ENCODE results near the gene SEPTIN2. TPM values are rescaled to one million over a fixed set of nuclear protein-coding genes. Genes with fewer than 3 reads are reported as not detected.

SEPTIN2 gene
- total RNA-seq, 1 donor from 2014 or later, result 552 TPM

DNA sequence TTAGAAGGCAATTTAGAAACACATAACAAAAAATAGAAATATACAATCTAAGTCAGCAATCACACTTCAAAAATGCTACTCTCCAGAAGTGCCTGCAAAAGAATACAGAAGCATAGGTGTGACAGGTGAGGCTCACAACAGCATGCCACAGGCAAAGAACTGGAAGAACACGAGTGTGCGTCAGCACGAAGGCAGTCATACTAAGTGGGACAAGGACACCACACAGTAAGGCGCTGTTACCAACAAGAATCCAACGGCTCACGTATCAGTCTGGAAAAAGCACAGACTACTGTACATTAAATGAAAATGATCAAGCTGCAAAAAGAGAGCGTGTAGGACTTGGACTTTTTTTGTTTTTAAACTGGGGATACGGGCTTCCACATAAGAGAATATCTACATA, 19.0 kb upstream of the SEPTIN2 start:
- H3K36me3 ChIP-seq (ENCODE audit: insufficient read depth, low read length), result no peaks in the 10 kb centered on the region
- peaks cover 8% of the 10 kb centered on the region for H3K36me3 Mint-ChIP-seq (ENCODE audit: low read depth, unreplicated experiment)
- H4K20me1 ChIP-seq (ENCODE audit: insufficient read depth, low read length), result peaks cover 87% of the 10 kb centered on the region
- no peak for TF ChIP-seq EZH2 (IDR thresholded peaks at IDR 0.05; ENCODE audit: insufficient read depth, low read length)
- FAIRE-seq (no peak), DNase-seq (ENCODE audit: low read depth) (no peak)
- no peaks in the 10 kb centered on the region for H3K9me3 Mint-ChIP-seq (ENCODE audit: unreplicated experiment)
- H3K9me3 ChIP-seq (ENCODE audit: insufficient read depth, low read depth, low read length), result no peaks in the 10 kb centered on the region
- H2AFZ ChIP-seq (ENCODE audit: low read depth, low read length), result no peak overlapping the region
- no peaks in the 10 kb centered on the region for H3K27me3 Mint-ChIP-seq (ENCODE audit: low read depth, unreplicated experiment)
- no peaks in the 10 kb centered on the region for H3K4me1 ChIP-seq (ENCODE audit: insufficient read depth, low read length)
- no peak overlapping the region for H3K4me3 ChIP-seq (ENCODE audit: insufficient read depth, low read depth, low read length)
- no peak overlapping the region for H3K27ac ChIP-seq (ENCODE audit: low read depth, low read length)
- H3K27ac Mint-ChIP-seq (ENCODE audit: unreplicated experiment), result no peak overlapping the region
- peaks cover 7% of the 10 kb centered on the region for H3K4me1 Mint-ChIP-seq (ENCODE audit: low read depth, unreplicated experiment)
- peaks cover 97% of the 10 kb centered on the region for H3K79me2 ChIP-seq (ENCODE audit: insufficient read depth, low read length)
- H3K9ac ChIP-seq (ENCODE audit: low read length), result no peak overlapping the region
- no peaks in the 10 kb centered on the region for H3K27me3 ChIP-seq (ENCODE audit: insufficient read depth, low read length)
- H3K4me2 ChIP-seq (ENCODE audit: low read length), result no peak overlapping the region
- H3K4me3 Mint-ChIP-seq (ENCODE audit: unreplicated experiment), result no peak overlapping the region

DNA sequence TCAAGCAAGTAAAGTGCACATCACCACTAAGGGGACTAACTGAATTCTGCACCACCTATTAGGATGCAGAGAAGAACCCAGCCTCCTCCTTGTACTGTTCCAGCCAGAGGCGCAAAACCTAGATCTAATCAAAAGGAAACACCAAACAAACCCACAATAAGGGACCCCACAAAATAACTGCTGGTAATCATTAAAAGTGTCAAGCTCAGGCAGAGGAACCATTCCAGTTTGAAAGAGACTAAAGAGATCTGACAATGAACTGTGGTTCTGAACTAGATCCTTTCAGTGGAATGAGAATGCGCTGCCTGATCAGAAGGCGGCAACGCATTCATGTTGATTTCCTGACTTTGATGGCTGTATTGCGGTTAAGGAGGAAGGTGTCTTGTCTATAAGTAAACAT, 17.1 kb upstream of the SEPTIN2 start:
- Histone ChIP-seq H3K9me3 (ENCODE audit: insufficient read depth, low read depth, low read length) (no peaks in the 10 kb centered on the region), H3K36me3 (ENCODE audit: insufficient read depth, low read length) (no peaks in the 10 kb centered on the region), H3K79me2 (ENCODE audit: insufficient read depth, low read length) (peaks cover 97% of the 10 kb centered on the region), H3K4me2 (ENCODE audit: low read length) (no peak overlapping the region), H3K4me1 (ENCODE audit: insufficient read depth, low read length) (no peaks in the 10 kb centered on the region), H3K27me3 (ENCODE audit: insufficient read depth, low read length) (no peaks in the 10 kb centered on the region), H3K9ac (ENCODE audit: low read length) (no peak overlapping the region), H3K4me3 (ENCODE audit: insufficient read depth, low read depth, low read length) (no peak overlapping the region), H3K27ac (ENCODE audit: low read depth, low read length) (no peak overlapping the region), H4K20me1 (ENCODE audit: insufficient read depth, low read length) (peaks cover 87% of the 10 kb centered on the region), H2AFZ (ENCODE audit: low read depth, low read length) (no peak overlapping the region)
- Mint-ChIP-seq H3K27ac (ENCODE audit: unreplicated experiment) (no peak overlapping the region), H3K4me3 (ENCODE audit: unreplicated experiment) (no peak overlapping the region), H3K27me3 (ENCODE audit: low read depth, unreplicated experiment) (no peaks in the 10 kb centered on the region), H3K36me3 (ENCODE audit: low read depth, unreplicated experiment) (peaks cover 8% of the 10 kb centered on the region), H3K9me3 (ENCODE audit: unreplicated experiment) (no peaks in the 10 kb centered on the region), H3K4me1 (ENCODE audit: low read depth, unreplicated experiment) (peaks cover 12% of the 10 kb centered on the region)
- TF ChIP-seq, protein P1, sequence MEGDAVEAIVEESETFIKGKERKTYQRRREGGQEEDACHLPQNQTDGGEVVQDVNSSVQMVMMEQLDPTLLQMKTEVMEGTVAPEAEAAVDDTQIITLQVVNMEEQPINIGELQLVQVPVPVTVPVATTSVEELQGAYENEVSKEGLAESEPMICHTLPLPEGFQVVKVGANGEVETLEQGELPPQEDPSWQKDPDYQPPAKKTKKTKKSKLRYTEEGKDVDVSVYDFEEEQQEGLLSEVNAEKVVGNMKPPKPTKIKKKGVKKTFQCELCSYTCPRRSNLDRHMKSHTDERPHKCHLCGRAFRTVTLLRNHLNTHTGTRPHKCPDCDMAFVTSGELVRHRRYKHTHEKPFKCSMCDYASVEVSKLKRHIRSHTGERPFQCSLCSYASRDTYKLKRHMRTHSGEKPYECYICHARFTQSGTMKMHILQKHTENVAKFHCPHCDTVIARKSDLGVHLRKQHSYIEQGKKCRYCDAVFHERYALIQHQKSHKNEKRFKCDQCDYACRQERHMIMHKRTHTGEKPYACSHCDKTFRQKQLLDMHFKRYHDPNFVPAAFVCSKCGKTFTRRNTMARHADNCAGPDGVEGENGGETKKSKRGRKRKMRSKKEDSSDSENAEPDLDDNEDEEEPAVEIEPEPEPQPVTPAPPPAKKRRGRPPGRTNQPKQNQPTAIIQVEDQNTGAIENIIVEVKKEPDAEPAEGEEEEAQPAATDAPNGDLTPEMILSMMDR (IDR thresholded peaks at IDR 0.05; ENCODE audit: insufficient read depth, low read depth, low read length), result no peak
- TF ChIP-seq EZH2 (IDR thresholded peaks at IDR 0.05; ENCODE audit: insufficient read depth, low read length), result no peak
- FAIRE-seq (no peak), DNase-seq (ENCODE audit: low read depth) (no peak)

DNA sequence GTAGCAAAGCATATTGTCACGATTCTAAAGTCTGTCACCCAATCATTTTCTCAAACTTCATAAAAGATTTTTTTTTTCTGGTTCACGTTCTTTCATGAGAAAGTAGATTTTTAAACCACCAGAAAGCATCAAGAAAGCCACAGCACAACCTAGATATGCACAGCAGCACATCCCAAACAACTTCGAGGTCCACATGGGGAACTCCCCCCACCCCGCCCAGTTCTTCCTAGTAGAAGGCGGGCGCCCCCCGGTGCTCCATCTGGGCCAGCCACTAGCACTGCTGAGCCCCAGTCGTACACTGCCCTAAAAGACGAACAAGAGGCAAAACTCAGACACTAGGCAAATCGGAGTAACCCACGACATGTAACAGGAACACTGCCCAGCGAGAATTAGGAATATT, 15.7 kb upstream of the SEPTIN2 start:
- Mint-ChIP-seq H3K27me3 (ENCODE audit: low read depth, unreplicated experiment) (no peaks in the 10 kb centered on the region), H3K27ac (ENCODE audit: unreplicated experiment) (no peak overlapping the region), H3K36me3 (ENCODE audit: low read depth, unreplicated experiment) (peaks cover 8% of the 10 kb centered on the region), H3K4me1 (ENCODE audit: low read depth, unreplicated experiment) (peaks cover 12% of the 10 kb centered on the region), H3K4me3 (ENCODE audit: unreplicated experiment) (no peak overlapping the region), H3K9me3 (ENCODE audit: unreplicated experiment) (no peaks in the 10 kb centered on the region)
- Histone ChIP-seq H3K9me3 (ENCODE audit: insufficient read depth, low read depth, low read length) (no peaks in the 10 kb centered on the region), H3K9ac (ENCODE audit: low read length) (no peak overlapping the region), H3K4me2 (ENCODE audit: low read length) (no peak overlapping the region), H2AFZ (ENCODE audit: low read depth, low read length) (no peak overlapping the region), H3K4me3 (ENCODE audit: insufficient read depth, low read depth, low read length) (no peak overlapping the region), H3K79me2 (ENCODE audit: insufficient read depth, low read length) (peaks cover 98% of the 10 kb centered on the region), H3K4me1 (ENCODE audit: insufficient read depth, low read length) (no peaks in the 10 kb centered on the region), H4K20me1 (ENCODE audit: insufficient read depth, low read length) (peaks cover 87% of the 10 kb centered on the region), H3K27me3 (ENCODE audit: insufficient read depth, low read length) (no peaks in the 10 kb centered on the region), H3K27ac (ENCODE audit: low read depth, low read length) (no peak overlapping the region), H3K36me3 (ENCODE audit: insufficient read depth, low read length) (no peaks in the 10 kb centered on the region)
- TF ChIP-seq EZH2 (IDR thresholded peaks at IDR 0.05; ENCODE audit: insufficient read depth, low read length), result no peak
- TF ChIP-seq, protein P1 (IDR thresholded peaks at IDR 0.05; ENCODE audit: insufficient read depth, low read depth, low read length), result no peak
- FAIRE-seq (no peak), DNase-seq (ENCODE audit: low read depth) (no peak)

Data from astrocyte (in vitro differentiated cells and primary cell).